Left ventricle myocardium superior (tissue), 1 donor: ENCODE data around the gene RNF144A. TPM values are rescaled to one million over a fixed set of nuclear protein-coding genes. Genes with fewer than 3 reads are reported as not detected.
"Not testable (repeated sequence)": the region's sequence is repeated elsewhere in the genome, so short reads cannot be mapped to it uniquely, and the experiment has no call there.

Source experiments
- ATAC-seq: fragments of 200-7000 bp; cut with Tn5 transposase; one replicate; pipeline ENCODE4 v1.9.1; 2020; ENCODE audit warnings: mild to moderate bottlenecking, moderate library complexity
- DNase-seq: peaks from one replicate; pipeline ENCODE4 v3.0.0-alpha.2; 2020
- intact Hi-C: fragments of 100-400 bp; cut with micrococcal nuclease; formaldehyde crosslinking; loops from one replicate; pipeline ENCODE4 v1.11.0; 2022
- total RNA-seq: library from RNA; stranded (reverse); fragmentation: NEBNext Ultra II Directional; extraction: Animal tissue kit (Norgen Biotek cat#: 25700); gene quantifications from one replicate; pipeline ENCODE4 v1.2.1, GENCODE V29; 2021
- donor health status: DM: no; HTN: yes; CAD: no; lungs with severe emphysema.

Gene RNF144A
- total RNA-seq, 1 donor from 2014 or later, result 15.6 TPM

DNA sequence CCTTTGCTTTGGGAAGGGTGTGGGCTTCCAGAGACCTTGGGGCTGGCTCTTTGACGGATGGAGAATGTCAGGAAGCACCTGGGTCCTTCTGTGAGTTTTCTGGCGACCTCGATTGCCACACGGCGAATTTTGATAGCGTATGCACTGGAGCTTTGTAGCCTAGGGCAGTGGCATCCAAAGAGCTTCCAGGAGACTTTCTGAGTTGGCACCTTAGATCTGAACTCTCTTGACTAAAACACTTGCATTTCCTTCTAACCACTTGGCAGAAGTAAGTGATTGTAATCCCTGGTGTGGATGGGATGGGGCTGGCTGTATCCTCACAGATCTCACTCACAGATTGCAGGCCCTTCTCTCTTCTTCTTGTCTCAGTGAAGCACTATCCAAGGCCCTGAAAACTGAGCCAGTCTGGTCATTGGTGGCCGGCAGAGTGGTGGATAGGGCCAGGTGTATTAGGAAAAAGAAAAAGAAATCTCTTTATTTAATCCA lies 7.8 kb downstream of the RNF144A start:
- ATAC-seq (no peak), DNase-seq (no peak)
- intact Hi-C loops, result no loop called here

DNA sequence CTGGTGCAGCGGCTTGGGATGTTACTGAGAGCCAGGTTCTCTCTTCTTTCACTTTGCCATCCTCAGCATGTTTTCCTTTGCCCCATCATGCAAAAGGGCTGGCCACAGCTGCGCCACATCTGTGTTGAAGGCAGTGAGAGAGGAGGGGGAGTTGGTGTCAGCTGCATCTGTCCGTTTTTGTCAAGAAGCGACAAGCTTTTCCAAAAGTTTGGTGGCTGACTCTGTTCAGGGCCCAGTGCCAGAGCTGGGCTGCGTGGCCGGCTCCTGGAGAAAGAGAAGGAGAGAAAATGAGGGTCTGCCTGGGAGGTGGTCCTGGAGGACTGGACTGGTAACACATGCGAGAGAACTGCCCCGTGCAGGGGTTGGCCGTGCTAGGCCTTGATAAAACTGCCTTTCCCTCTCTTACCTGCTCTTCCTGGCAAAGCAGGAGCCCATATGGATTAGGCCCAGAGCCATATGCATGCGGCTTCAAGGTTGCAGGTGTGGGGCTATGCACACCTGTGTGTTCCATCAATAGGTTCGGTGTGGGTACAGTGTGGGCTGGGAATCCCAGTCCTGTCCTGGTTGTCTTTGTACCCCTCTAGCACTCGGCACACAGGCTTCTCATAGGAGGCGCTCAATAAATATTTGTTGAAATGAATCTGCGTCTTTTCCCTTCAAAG lies 9.0 kb downstream of the RNF144A start:
- no peak for DNase-seq
- ATAC-seq, result no peak
- intact Hi-C loops, result no loop called here

DNA sequence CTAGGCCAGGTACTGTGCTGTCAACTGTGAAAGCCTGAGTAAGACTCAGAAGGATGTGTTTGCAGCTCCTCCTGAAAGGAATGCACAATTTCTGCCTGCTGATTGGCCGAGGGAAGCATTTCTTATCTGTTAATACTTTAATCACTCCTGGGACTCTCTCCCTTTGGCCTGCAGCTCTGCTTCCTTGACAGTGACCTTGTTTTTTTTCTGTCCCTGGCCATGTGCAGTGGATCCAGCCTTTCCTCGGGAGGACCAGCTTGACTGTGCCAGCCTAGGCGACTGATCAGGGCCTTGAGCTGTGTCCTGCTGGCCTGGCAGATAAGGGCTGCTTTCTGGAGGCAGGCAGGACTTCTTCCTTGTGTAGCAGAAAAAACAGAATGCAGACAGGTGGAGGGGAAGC lies 10.0 kb downstream of the RNF144A start:
- DNase-seq, result peak; percentile 55
- intact Hi-C loops, result no loop called here

GRCh38 chr2:6927753-6928152 lies 10.5 kb downstream of the RNF144A start:
- intact Hi-C loops, result no loop called here
- ATAC-seq (no peak), DNase-seq (no peak)

More for the DNA sequence above, 10.0 kb downstream of the RNF144A start:
- peak; percentile 86 for ATAC-seq

GRCh38 chr2:6928452-6928851 lies 11.2 kb downstream of the RNF144A start:
- intact Hi-C loops, result no loop called here
- ATAC-seq (no peak), DNase-seq (no peak)

DNA sequence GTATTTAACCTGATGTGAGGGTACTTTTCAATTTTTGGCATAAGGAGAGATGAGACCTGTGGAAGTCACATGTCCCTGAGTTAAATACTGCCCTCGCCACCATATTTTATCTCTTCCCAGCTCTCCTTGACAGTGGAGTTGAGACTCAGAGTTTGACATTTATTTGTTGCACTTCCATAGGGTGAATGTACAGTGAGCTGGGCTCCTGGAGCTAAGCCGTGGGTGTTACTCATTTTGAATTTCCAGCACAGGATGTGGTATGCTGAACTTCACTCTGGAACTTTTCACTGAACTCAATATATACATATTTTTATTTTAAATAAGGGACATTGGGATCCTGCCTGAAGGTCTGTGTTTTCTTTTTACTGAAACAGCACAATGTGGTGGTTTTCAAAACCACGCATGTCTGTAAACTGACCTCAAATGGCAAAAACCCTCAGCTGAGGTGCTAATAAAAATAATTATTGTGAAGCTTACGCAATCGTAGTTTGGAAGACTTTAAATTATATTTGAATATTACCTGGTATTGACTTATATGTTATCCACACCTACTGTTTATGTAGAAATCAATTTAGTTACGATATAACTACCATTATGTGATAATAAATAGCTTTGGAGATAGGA lies 12.1 kb downstream of the RNF144A start:
- ATAC-seq (no peak), DNase-seq (no peak)
- intact Hi-C loops, result no loop called here

- DNase-seq (no peak), ATAC-seq (no peak)
- intact Hi-C loops, result no loop called here
These were observed 13.9 kb downstream of the RNF144A start for GRCh38 chr2:6930923-6931647.

DNA sequence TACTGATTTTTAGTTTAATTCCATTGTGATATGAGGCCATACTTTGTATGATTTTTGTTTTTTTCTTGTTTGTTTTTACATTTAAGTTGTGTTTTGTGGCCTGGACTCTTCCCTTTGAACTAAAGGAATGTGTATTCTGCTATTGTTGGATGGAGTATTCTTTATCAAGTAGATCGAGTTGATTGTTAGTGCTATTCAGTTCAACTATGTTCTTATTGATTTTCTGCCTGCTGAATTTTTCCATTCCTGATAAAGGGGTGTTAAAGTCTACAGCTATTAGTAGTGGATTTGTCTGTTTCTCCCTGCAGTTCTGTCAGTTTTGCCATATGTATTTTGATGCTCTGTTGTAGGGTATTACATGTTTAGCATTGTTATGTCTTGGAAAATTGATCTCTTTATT lies 14.5 kb downstream of the RNF144A start:
- intact Hi-C loops, result no loop called here
- DNase-seq, result no peak
- ATAC-seq, result no peak

- ATAC-seq (peak; percentile 40), DNase-seq (no peak)
- intact Hi-C loops, result no loop called here
These were observed 15.0 kb downstream of the RNF144A start for GRCh38 chr2:6932206-6932605.

- ATAC-seq (no peak), DNase-seq (no peak)
- intact Hi-C loops, result no loop called here
These were observed 15.6 kb downstream of the RNF144A start for GRCh38 chr2:6932828-6933227.

DNA sequence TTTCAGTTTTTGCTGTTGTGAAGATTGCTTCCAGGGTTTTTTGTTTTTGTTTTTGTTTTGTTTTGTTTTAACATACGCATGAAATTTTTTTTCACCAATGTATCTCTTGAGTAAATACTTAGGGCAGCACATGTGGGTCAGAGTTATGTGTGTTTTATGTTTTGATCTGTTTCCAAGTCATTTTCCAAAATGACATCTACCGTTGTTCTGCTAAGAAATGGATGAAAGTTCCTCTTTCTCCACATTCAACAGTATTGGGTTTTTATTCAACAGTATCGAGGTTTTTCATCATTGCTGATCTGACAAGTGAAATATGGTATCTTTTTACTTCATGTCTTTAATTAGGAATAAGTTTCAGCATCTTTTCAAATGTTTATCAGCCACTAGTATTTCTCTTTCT lies 16.7 kb downstream of the RNF144A start:
- intact Hi-C loops, result no loop called here
- ATAC-seq (no peak), DNase-seq (no peak)

GRCh38 chr2:6934345-6934744 lies 17.1 kb downstream of the RNF144A start:
- DNase-seq (no peak), ATAC-seq (no peak)
- intact Hi-C loops, result no loop called here

GRCh38 chr2:6934758-6935651 lies 17.8 kb downstream of the RNF144A start:
- intact Hi-C loops, result no loop called here
- ATAC-seq (no peak), DNase-seq (no peak)

- ATAC-seq, intact Hi-C loops, DNase-seq: not testable (repeated sequence)
These were observed 18.4 kb downstream of the RNF144A start for GRCh38 chr2:6935652-6936020.

DNA sequence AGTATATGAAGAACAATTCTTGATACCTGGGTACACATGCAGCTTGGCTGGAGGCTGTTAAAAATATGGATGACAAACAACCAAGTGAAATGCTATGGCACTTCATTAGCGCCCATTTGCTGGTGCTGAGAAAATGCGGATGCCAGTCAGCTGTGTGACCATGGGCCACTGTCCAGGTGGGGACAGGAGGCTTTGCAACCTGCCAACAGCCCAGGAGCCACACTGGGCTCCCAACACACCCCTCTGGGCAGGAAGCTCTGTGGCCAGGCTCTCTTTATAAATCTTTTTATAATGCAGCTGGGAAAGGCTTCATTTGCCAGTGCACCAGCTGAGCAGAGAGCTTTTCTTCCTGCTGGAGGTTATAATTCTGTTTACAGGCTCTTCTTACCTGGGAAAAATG lies 19.9 kb downstream of the RNF144A start:
- DNase-seq (no peak), ATAC-seq (no peak)
- intact Hi-C loops, result no loop called here

GRCh38 chr2:6937582-6937981 lies 20.4 kb downstream of the RNF144A start:
- DNase-seq (no peak), ATAC-seq (no peak)
- intact Hi-C loops, result no loop called here

DNA sequence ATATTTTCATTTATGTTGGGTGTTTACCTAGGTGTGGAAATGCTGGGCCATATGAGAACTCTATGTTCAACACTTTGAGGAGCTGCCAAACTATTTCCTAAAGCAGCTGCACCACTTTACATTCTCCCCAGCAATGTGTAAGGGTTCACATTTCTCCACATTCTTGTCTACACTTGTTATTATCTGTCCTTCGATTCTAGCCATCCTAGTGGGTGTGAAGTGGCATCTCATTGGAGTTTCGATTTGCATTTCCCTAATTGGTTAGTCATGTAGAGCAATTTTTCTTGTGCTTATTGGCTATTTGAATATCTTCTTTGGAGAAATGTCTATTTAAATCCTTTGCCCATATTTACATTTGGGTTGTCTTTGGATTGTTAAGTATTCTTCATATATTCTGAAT lies 21.9 kb downstream of the RNF144A start:
- intact Hi-C loops, result no loop called here
- ATAC-seq (no peak), DNase-seq (no peak)

- ATAC-seq, result no peak
- DNase-seq, result no peak
- intact Hi-C loops, result no loop called here
These were observed 23.6 kb downstream of the RNF144A start for GRCh38 chr2:6940820-6941219.

GRCh38 chr2:6941299-6942046 lies 24.3 kb downstream of the RNF144A start:
- DNase-seq (no peak), ATAC-seq (no peak)
- intact Hi-C loops, result no loop called here
